HUES64 (cell line): ENCODE results near the gene NRG3.

ENCODE experiments used
- H3K27ac ChIP-seq: 2 replicates; pipeline ENCODE4 v1.7.0; 2013; ENCODE audit warnings: low read depth, low read length, inconsistent platforms
- H3K27me3 ChIP-seq: 2 replicates; pipeline ENCODE4 v1.6.1; 2013; ENCODE audit warnings: mild to moderate bottlenecking, low read length; ENCODE audit not compliant: insufficient read depth
- H3K36me3 ChIP-seq: 2 replicates; pipeline ENCODE4 v1.6.1; 2013; ENCODE audit warnings: mild to moderate bottlenecking, low read length; ENCODE audit not compliant: insufficient read depth
- H3K4me1 ChIP-seq: 2 replicates; pipeline ENCODE4 v1.6.1; 2013; ENCODE audit warnings: mild to moderate bottlenecking, low read length, moderate library complexity; ENCODE audit not compliant: insufficient read depth
- H3K4me3 ChIP-seq: 2 replicates; pipeline ENCODE4 v1.5.1; 2013; ENCODE audit warnings: mild to moderate bottlenecking, low read length, moderate library complexity
- H3K9ac ChIP-seq: 2 replicates; pipeline ENCODE4 v1.6.1; 2013; ENCODE audit warnings: mild to moderate bottlenecking, low read depth, low read length
- H3K9me3 ChIP-seq: 2 replicates; pipeline ENCODE4 v1.6.1; 2013; ENCODE audit warnings: low read depth, low read length; ENCODE audit not compliant: insufficient read depth
- WGBS: fragments of 150-250, 120-280 bp; methylation state at CpG from one replicate; pipeline ENCODE4 v1.1.7; 2013; ENCODE audit warnings: missing lambda C conversion rate; 5-methylcytosine and 5-hydroxymethylcytosine counted together

NRG3 gene

GRCh38 chr10:82742478-82742877 is 867.5 kb downstream of the NRG3 start:
- WGBS = 86% methylated on average over 4 of the region's 4 CpGs
- H3K9ac ChIP-seq = no peak overlapping the region
- H3K4me3 ChIP-seq = no peak overlapping the region
- no peak overlapping the region for H3K27ac ChIP-seq
- no peaks in the 10 kb centered on the region for H3K9me3 ChIP-seq
- H3K4me1 ChIP-seq = peaks cover 13% of the 10 kb centered on the region
- no peaks in the 10 kb centered on the region for H3K36me3 ChIP-seq
- no peaks in the 10 kb centered on the region for H3K27me3 ChIP-seq

- H3K27ac ChIP-seq = no peak overlapping the region
- 86% methylated on average over 7 of the region's 7 CpGs for WGBS
Measured at GRCh38 chr10:82742898-82743297, 867.9 kb downstream of the NRG3 start.

GRCh38 chr10:82750538-82750937 is 875.5 kb downstream of the NRG3 start:
- no peaks in the 10 kb centered on the region for H3K36me3 ChIP-seq

More at GRCh38 chr10:82742898-82743297, 867.9 kb downstream of the NRG3 start:
- Histone ChIP-seq H3K9ac (no peak overlapping the region), H3K27me3 (no peaks in the 10 kb centered on the region), H3K9me3 (no peaks in the 10 kb centered on the region), H3K36me3 (no peaks in the 10 kb centered on the region), H3K4me1 (peaks cover 9% of the 10 kb centered on the region; the same call in 1 of the 2 replicates), H3K4me3 (no peak overlapping the region)

GRCh38 chr10:82757397-82757796 is 882.4 kb downstream of the NRG3 start:
- peaks cover 43% of the 10 kb centered on the region for H3K4me1 ChIP-seq
- no peak overlapping the region for H3K4me3 ChIP-seq
- H3K27me3 ChIP-seq = no peaks in the 10 kb centered on the region
- H3K27ac ChIP-seq = peak overlapping the region; percentile 1; the same call in 1 of the 2 replicates
- no peaks in the 10 kb centered on the region for H3K36me3 ChIP-seq
- H3K9me3 ChIP-seq = peaks cover 2% of the 10 kb centered on the region; the same call in 1 of the 2 replicates
- 93% methylated on average over 3 of the region's 3 CpGs for WGBS
- H3K9ac ChIP-seq = no peak overlapping the region

More at GRCh38 chr10:82750538-82750937, 875.5 kb downstream of the NRG3 start:
- no peak overlapping the region for H3K27ac ChIP-seq
- H3K27me3 ChIP-seq = no peaks in the 10 kb centered on the region
- H3K4me3 ChIP-seq = no peak overlapping the region
- H3K9ac ChIP-seq = no peak overlapping the region
- no peaks in the 10 kb centered on the region for H3K4me1 ChIP-seq
- no peaks in the 10 kb centered on the region for H3K9me3 ChIP-seq

GRCh38 chr10:82757901-82758300 is 882.9 kb downstream of the NRG3 start:
- Histone ChIP-seq H3K27ac (peak overlapping the region; percentile 52; the same call in 1 of the 2 replicates), H3K4me1 (peaks cover 43% of the 10 kb centered on the region), H3K4me3 (no peak overlapping the region), H3K27me3 (no peaks in the 10 kb centered on the region), H3K9me3 (peaks cover 2% of the 10 kb centered on the region; the same call in 1 of the 2 replicates), H3K36me3 (no peaks in the 10 kb centered on the region), H3K9ac (no peak overlapping the region)

- WGBS = 79% methylated on average over 1 of the region's 1 CpG
- Histone ChIP-seq H3K36me3 (no peaks in the 10 kb centered on the region), H3K27ac (peak overlapping the region; percentile 81; the same call in 1 of the 2 replicates)
Measured at GRCh38 chr10:82759050-82759449, 884.1 kb downstream of the NRG3 start.

GRCh38 chr10:82762641-82763040 is 887.6 kb downstream of the NRG3 start:
- no peaks in the 10 kb centered on the region for H3K36me3 ChIP-seq
- no peaks in the 10 kb centered on the region for H3K27me3 ChIP-seq
- no peak overlapping the region for H3K4me3 ChIP-seq
- H3K27ac ChIP-seq = no peak overlapping the region
- 87% methylated on average over 2 of the region's 2 CpGs for WGBS
- H3K4me1 ChIP-seq = peaks cover 28% of the 10 kb centered on the region
- H3K9me3 ChIP-seq = peaks cover 2% of the 10 kb centered on the region; the same call in 1 of the 2 replicates
- no peak overlapping the region for H3K9ac ChIP-seq

More at GRCh38 chr10:82759050-82759449, 884.1 kb downstream of the NRG3 start:
- Histone ChIP-seq H3K4me3 (no peak overlapping the region), H3K4me1 (peaks cover 43% of the 10 kb centered on the region), H3K27me3 (no peaks in the 10 kb centered on the region), H3K9ac (no peak overlapping the region), H3K9me3 (peaks cover 2% of the 10 kb centered on the region; the same call in 1 of the 2 replicates)

GRCh38 chr10:82768040-82768439 is 893.0 kb downstream of the NRG3 start:
- Histone ChIP-seq H3K9ac (no peak overlapping the region), H3K27me3 (no peaks in the 10 kb centered on the region), H3K9me3 (no peaks in the 10 kb centered on the region), H3K4me3 (no peak overlapping the region), H3K36me3 (no peaks in the 10 kb centered on the region), H3K4me1 (peaks cover 5% of the 10 kb centered on the region; the same call in 1 of the 2 replicates), H3K27ac (no peak overlapping the region)
- 93% methylated on average over 4 of the region's 5 CpGs for WGBS

GRCh38 chr10:82778908-82779307 is 903.9 kb downstream of the NRG3 start:
- H3K4me3 ChIP-seq = no peak overlapping the region
- peaks cover 6% of the 10 kb centered on the region; the same call in 1 of the 2 replicates for H3K9me3 ChIP-seq
- 73% methylated on average over 3 of the region's 3 CpGs for WGBS
- no peak overlapping the region for H3K27ac ChIP-seq
- no peaks in the 10 kb centered on the region for H3K27me3 ChIP-seq
- no peaks in the 10 kb centered on the region for H3K36me3 ChIP-seq
- H3K9ac ChIP-seq = no peak overlapping the region
- 0 out of 2 replicates have a peak, but pooled peaks cover 7% of the 10 kb centered on the region for H3K4me1 ChIP-seq

GRCh38 chr10:82796510-82796909 is 921.5 kb downstream of the NRG3 start:
- no peak overlapping the region for H3K9ac ChIP-seq
- H3K36me3 ChIP-seq = no peaks in the 10 kb centered on the region
- H3K27ac ChIP-seq = no peak overlapping the region
- no peaks in the 10 kb centered on the region for H3K9me3 ChIP-seq
- H3K27me3 ChIP-seq = no peaks in the 10 kb centered on the region
- no peak overlapping the region for H3K4me3 ChIP-seq
- H3K4me1 ChIP-seq = no peaks in the 10 kb centered on the region; the same call in 1 of the 2 replicates

- Histone ChIP-seq H3K36me3 (no peaks in the 10 kb centered on the region), H3K4me1 (no peaks in the 10 kb centered on the region), H3K4me3 (no peak overlapping the region), H3K9me3 (no peaks in the 10 kb centered on the region), H3K27ac (no peak overlapping the region), H3K9ac (no peak overlapping the region), H3K27me3 (no peaks in the 10 kb centered on the region)
- WGBS = 92% methylated on average over 1 of the region's 1 CpG
Measured at GRCh38 chr10:82801289-82801688, 926.3 kb downstream of the NRG3 start.

GRCh38 chr10:82811621-82812020 is 936.6 kb downstream of the NRG3 start:
- no peaks in the 10 kb centered on the region for H3K36me3 ChIP-seq
- no peaks in the 10 kb centered on the region for H3K27me3 ChIP-seq
- 100% methylated on average over 1 of the region's 1 CpG for WGBS
- H3K4me1 ChIP-seq = peaks cover 3% of the 10 kb centered on the region; the same call in 1 of the 2 replicates
- H3K9ac ChIP-seq = no peak overlapping the region
- H3K4me3 ChIP-seq = no peak overlapping the region
- no peak overlapping the region for H3K27ac ChIP-seq
- no peaks in the 10 kb centered on the region for H3K9me3 ChIP-seq
